Neural cell (in vitro differentiated cells): ENCODE measurements around the gene GLB1L2. TPM values are rescaled to one million over a fixed set of nuclear protein-coding genes. Genes with fewer than 3 reads are reported as not detected.

Experiments used
- H2AFZ ChIP-seq: fragments of 200-600, 300-800 bp; sonication (generic), shearing (Covaris generic); 2 replicates; pipeline ENCODE4 v1.6.0; 2014; ENCODE audit warnings: low read depth, mild to moderate bottlenecking, antibody characterized with exemption, low read length, moderate library complexity
- H3F3A ChIP-seq: fragments of 200-600 bp; shearing (Covaris generic); 2 replicates; pipeline ENCODE4 v1.6.1; 2016; ENCODE audit warnings: mild to moderate bottlenecking, moderate library complexity, mixed read lengths, antibody characterized with exemption, low read length; ENCODE audit not compliant: insufficient read depth, poor library complexity, severe bottlenecking
- H3K27ac ChIP-seq: fragments of 200-600, 300-800 bp; sonication (generic), shearing (Covaris generic); 2 replicates; pipeline ENCODE4 v1.5.1; 2014; ENCODE audit warnings: mild to moderate bottlenecking, low read length, moderate library complexity
- H3K27me3 ChIP-seq: fragments of 300-800, 200-600 bp; sonication (generic), shearing (Covaris generic); 2 replicates; pipeline ENCODE4 v1.6.0; 2014; ENCODE audit warnings: mild to moderate bottlenecking, low read depth, low read length, moderate library complexity; ENCODE audit not compliant: insufficient read depth
- H3K36me3 ChIP-seq: fragments of 300-800, 200-600 bp; sonication (generic), shearing (Covaris generic); 2 replicates; pipeline ENCODE4 v1.5.1; 2014; ENCODE audit warnings: mild to moderate bottlenecking, antibody characterized with exemption, low read length, moderate library complexity; ENCODE audit not compliant: insufficient read depth
- H3K4me2 ChIP-seq: fragments of 300-800, 200-600 bp; sonication (generic), shearing (Covaris generic); 2 replicates; pipeline ENCODE4 v1.6.0; 2014; ENCODE audit warnings: mild to moderate bottlenecking, low read length
- H3K4me3 ChIP-seq: fragments of 300-800, 200-600 bp; sonication (generic), shearing (Covaris generic); 2 replicates; pipeline ENCODE4 v1.5.1; 2014; ENCODE audit warnings: mild to moderate bottlenecking, low read length, moderate library complexity
- H3K79me2 ChIP-seq: fragments of 200-600 bp; shearing (Covaris generic); replicated peaks from 2 replicates; pipeline ENCODE4 v1.6.0; 2014; ENCODE audit warnings: mild to moderate bottlenecking, low read length, moderate library complexity; ENCODE audit not compliant: insufficient read depth
- H3K9ac ChIP-seq: fragments of 300-800, 200-600 bp; sonication (generic), shearing (Covaris generic); 2 replicates; pipeline ENCODE4 v1.6.1; 2016; ENCODE audit warnings: mild to moderate bottlenecking, low read length, mixed read lengths
- H3K9me2 ChIP-seq: fragments of 200-600 bp; shearing (Covaris generic); 2 replicates; pipeline ENCODE4 v1.6.1; 2016; ENCODE audit warnings: mild to moderate bottlenecking, low read length, mixed read lengths; ENCODE audit not compliant: insufficient read depth
- H3K9me3 ChIP-seq: fragments of 200-600, 300-800 bp; sonication (generic), shearing (Covaris generic); 2 replicates; pipeline ENCODE4 v1.6.1; 2016; ENCODE audit warnings: mild to moderate bottlenecking, mixed run types, low read length, moderate library complexity, mixed read lengths
- H4K20me1 ChIP-seq: fragments of 200-600 bp; shearing (Covaris generic); 2 replicates; pipeline ENCODE4 v1.6.1; 2016; ENCODE audit warnings: mild to moderate bottlenecking, mixed run types; ENCODE audit not compliant: insufficient read depth
- EP300 ChIP-seq: fragments of 450-650 bp; conservative IDR thresholded peaks from 2 replicates; pipeline ENCODE4 v1.6.1; 2014; ENCODE audit warnings: antibody characterized with exemption, mild to moderate bottlenecking, moderate library complexity; ENCODE audit not compliant: poor library complexity, severe bottlenecking
- EZH2 ChIP-seq: fragments of 200-600, 300-800 bp; shearing (Covaris generic), sonication (generic); IDR thresholded peaks from 2 replicates; pipeline ENCODE4 v1.6.1; 2014; ENCODE audit warnings: antibody characterized with exemption, low read length, borderline replicate concordance, mild to moderate bottlenecking; ENCODE audit not compliant: insufficient read depth, poor library complexity, severe bottlenecking
- MXI1 ChIP-seq: fragments of 450-650 bp; conservative IDR thresholded peaks from 2 replicates; pipeline ENCODE4 v1.6.1; 2014; ENCODE audit warnings: antibody characterized with exemption, mild to moderate bottlenecking; ENCODE audit not compliant: poor library complexity, severe bottlenecking
- POLR2AphosphoS5 ChIP-seq: IDR thresholded peaks from 2 replicates; pipeline ENCODE4 v1.6.1; 2012
- RAD21 ChIP-seq: fragments of 450-650 bp; conservative IDR thresholded peaks from 2 replicates; pipeline ENCODE4 v1.6.1; 2014; ENCODE audit warnings: antibody characterized with exemption, mild to moderate bottlenecking, moderate library complexity
- REST ChIP-seq: IDR thresholded peaks from 2 replicates; pipeline ENCODE4 v1.6.1; 2012; ENCODE audit warnings: borderline replicate concordance
- SMC3 ChIP-seq: fragments of 450-650 bp; conservative IDR thresholded peaks from 2 replicates; pipeline ENCODE4 v1.6.1; 2014; ENCODE audit warnings: antibody characterized with exemption, mild to moderate bottlenecking, moderate library complexity; ENCODE audit not compliant: poor library complexity
- TAF1 ChIP-seq: IDR thresholded peaks from 2 replicates; pipeline ENCODE4 v1.6.1; 2012; ENCODE audit warnings: low read depth
- polyA plus RNA-seq: library from polyadenylated mRNA; depleted of rRNA; stranded (reverse); fragments of >200 nt; gene quantifications from 2 replicates; pipeline ENCODE4 v1.2.3, GENCODE V29; 2014
- TF ChIP-seq, protein P1 (sequence below): fragments of 450-650 bp; IDR thresholded peaks from 2 replicates; pipeline ENCODE4 v1.5.1; 2014; ENCODE audit warnings: antibody characterized with exemption, mild to moderate bottlenecking, moderate library complexity; ENCODE audit not compliant: poor library complexity, severe bottlenecking

The GLB1L2 gene
- polyA plus RNA-seq, 1 donor from 2014 or later, result 1.6 TPM

DNA sequence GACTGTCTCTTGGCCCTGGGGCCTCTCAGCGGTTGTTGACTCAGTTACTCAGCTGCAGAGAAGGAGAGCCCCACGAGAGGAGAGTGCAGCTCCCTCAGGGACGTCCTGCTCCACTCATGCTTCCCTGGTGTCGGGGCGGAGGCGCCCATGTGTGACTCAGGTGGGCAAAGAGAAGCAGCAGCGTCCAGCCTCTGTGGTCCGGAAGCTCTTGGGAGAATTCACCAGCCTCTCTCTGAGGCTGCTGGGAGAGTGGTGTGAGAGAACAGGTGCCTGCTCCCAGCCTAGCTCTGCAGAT, 25.7 kb downstream of the GLB1L2 start:
- no peaks in the 10 kb centered on the region for H3F3A ChIP-seq
- H4K20me1 ChIP-seq, result no peaks in the 10 kb centered on the region
- H3K9ac ChIP-seq, result no peak overlapping the region
- H3K27me3 ChIP-seq, result no peaks in the 10 kb centered on the region
- no peaks in the 10 kb centered on the region for H3K9me3 ChIP-seq
- TF ChIP-seq SMC3, result no peak
- no peak for TF ChIP-seq REST
- TF ChIP-seq, protein P1, sequence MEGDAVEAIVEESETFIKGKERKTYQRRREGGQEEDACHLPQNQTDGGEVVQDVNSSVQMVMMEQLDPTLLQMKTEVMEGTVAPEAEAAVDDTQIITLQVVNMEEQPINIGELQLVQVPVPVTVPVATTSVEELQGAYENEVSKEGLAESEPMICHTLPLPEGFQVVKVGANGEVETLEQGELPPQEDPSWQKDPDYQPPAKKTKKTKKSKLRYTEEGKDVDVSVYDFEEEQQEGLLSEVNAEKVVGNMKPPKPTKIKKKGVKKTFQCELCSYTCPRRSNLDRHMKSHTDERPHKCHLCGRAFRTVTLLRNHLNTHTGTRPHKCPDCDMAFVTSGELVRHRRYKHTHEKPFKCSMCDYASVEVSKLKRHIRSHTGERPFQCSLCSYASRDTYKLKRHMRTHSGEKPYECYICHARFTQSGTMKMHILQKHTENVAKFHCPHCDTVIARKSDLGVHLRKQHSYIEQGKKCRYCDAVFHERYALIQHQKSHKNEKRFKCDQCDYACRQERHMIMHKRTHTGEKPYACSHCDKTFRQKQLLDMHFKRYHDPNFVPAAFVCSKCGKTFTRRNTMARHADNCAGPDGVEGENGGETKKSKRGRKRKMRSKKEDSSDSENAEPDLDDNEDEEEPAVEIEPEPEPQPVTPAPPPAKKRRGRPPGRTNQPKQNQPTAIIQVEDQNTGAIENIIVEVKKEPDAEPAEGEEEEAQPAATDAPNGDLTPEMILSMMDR, result no peak
- TF ChIP-seq EP300, result no peak
- no peak for TF ChIP-seq TAF1
- TF ChIP-seq EZH2, result no peak
- no peak for TF ChIP-seq MXI1
- H3K4me2 ChIP-seq, result no peak overlapping the region
- H3K9me2 ChIP-seq, result no peaks in the 10 kb centered on the region
- H2AFZ ChIP-seq, result no peak overlapping the region
- no peak overlapping the region for H3K4me3 ChIP-seq
- H3K79me2 ChIP-seq, result no peaks in the 10 kb centered on the region
- H3K36me3 ChIP-seq, result no peaks in the 10 kb centered on the region
- no peak overlapping the region for H3K27ac ChIP-seq

DNA sequence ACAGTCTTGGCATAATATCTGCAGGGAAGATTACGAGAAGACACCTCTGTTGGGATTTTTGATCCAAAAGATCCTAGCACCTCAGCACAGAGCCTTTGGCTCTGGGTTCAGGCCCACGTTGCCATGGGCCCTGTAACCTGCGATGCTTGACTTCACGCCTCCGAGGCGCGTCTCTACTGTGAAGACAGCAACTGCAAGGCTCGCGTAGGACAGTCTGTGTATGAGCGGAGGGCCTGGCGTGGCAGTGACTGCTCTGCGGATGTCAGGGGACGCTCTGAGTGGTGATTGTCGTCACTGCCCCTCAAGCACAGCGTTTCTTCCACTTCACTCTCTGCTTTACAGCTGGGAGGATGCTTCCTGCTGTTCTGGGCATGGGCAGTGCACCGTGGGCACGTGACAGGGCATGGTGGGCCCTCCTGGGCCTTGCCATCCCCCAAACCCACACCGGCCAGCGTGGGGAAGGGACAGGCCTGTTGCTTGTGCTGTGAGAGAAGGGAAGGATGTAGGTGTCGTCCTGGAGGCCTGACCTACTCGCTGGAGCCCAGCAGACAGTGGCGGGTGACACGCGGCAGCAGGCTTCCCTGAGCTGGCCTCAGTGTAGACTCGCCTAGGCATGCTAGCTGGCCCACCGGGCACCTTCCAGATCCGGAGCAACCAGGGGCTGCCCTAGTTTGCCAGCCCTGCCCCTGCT, 26.5 kb downstream of the GLB1L2 start:
- Histone ChIP-seq H3K27ac (no peak overlapping the region), H3K4me2 (no peak overlapping the region), H3K9me2 (no peaks in the 10 kb centered on the region), H3K79me2 (no peaks in the 10 kb centered on the region), H3K27me3 (no peaks in the 10 kb centered on the region), H4K20me1 (no peaks in the 10 kb centered on the region), H3K36me3 (no peaks in the 10 kb centered on the region), H3K4me3 (no peak overlapping the region), H3F3A (no peaks in the 10 kb centered on the region), H3K9ac (no peak overlapping the region), H3K9me3 (no peaks in the 10 kb centered on the region), H2AFZ (no peak overlapping the region)
- TF ChIP-seq, protein P1, result no peak
- TF ChIP-seq TAF1 (no peak), MXI1 (no peak), EZH2 (no peak), EP300 (no peak), REST (no peak), POLR2AphosphoS5 (no peak), SMC3 (no peak), RAD21 (no peak)
